Neuronal stem cell (in vitro differentiated cells): ENCODE measurements around the gene XRCC5.
A peak's percentile ranks its signal among the peaks of the same experiment; 100 is the strongest.
"Not testable (repeated sequence)": the region's sequence is repeated elsewhere in the genome, so short reads cannot be mapped to it uniquely, and the experiment has no call there.

ENCODE experiments used
- DNase-seq: peaks from one replicate; pipeline ENCODE4 v3.0.0-alpha.2; 2013; ENCODE audit warnings: low spot score
- H2AFZ ChIP-seq: one replicate; pipeline ENCODE4 v1.6.1; 2013; ENCODE audit warnings: mild to moderate bottlenecking, low read length, inconsistent platforms
- H2AK5ac ChIP-seq: 2 replicates; pipeline ENCODE4 v1.6.1; 2013; ENCODE audit warnings: low read depth, mild to moderate bottlenecking, inconsistent platforms, low read length, moderate library complexity, mixed read lengths
- H2BK120ac ChIP-seq: 2 replicates; pipeline ENCODE4 v1.6.1; 2013; ENCODE audit warnings: low read depth, mild to moderate bottlenecking, inconsistent platforms, low read length, moderate library complexity, mixed read lengths
- H2BK12ac ChIP-seq: one replicate; pipeline ENCODE4 v1.6.1; 2013; ENCODE audit warnings: low read length, inconsistent platforms
- H2BK15ac ChIP-seq: 2 replicates; pipeline ENCODE4 v1.6.1; 2013; ENCODE audit warnings: mild to moderate bottlenecking, low read length, inconsistent platforms, mixed read lengths
- H2BK5ac ChIP-seq: one replicate; pipeline ENCODE4 v1.6.1; 2013; ENCODE audit warnings: inconsistent platforms, mild to moderate bottlenecking, low read length, moderate library complexity
- H3K14ac ChIP-seq: one replicate; pipeline ENCODE4 v1.6.1; 2013; ENCODE audit warnings: low read length, inconsistent platforms
- H3K18ac ChIP-seq: 2 replicates; pipeline ENCODE4 v1.6.1; 2013; ENCODE audit warnings: low read length, inconsistent platforms
- H3K23ac ChIP-seq: 2 replicates; pipeline ENCODE4 v1.6.1; 2013; ENCODE audit warnings: low read depth, mild to moderate bottlenecking, mixed read lengths, low read length, inconsistent platforms; ENCODE audit not compliant: poor library complexity
- H3K27ac ChIP-seq: replicated peaks from 3 replicates; pipeline ENCODE4 v1.5.1; 2013; ENCODE audit warnings: low read length, inconsistent platforms
- H3K27me3 ChIP-seq, 3 experiments: 2 replicates each; pipeline ENCODE4 v1.6.1; 2013; ENCODE audit warnings: low read length in 3 of 3, mild to moderate bottlenecking in 2 of 3, inconsistent platforms in 1 of 3, low read depth in 1 of 3, mixed read lengths in 1 of 3, moderate library complexity in 1 of 3; ENCODE audit not compliant: control insufficient read depth in 3 of 3, insufficient read depth in 3 of 3
- H3K36me3 ChIP-seq, 2 donors: replicated peaks in 1 of 2; 2 replicates each; pipeline ENCODE4 v1.6.1; 2013; ENCODE audit warnings: low read length in 2 of 2; ENCODE audit not compliant: control insufficient read depth in 2 of 2, insufficient read depth in 2 of 2
- H3K4ac ChIP-seq: 2 replicates; pipeline ENCODE4 v1.6.1; 2013; ENCODE audit warnings: inconsistent platforms, mild to moderate bottlenecking, low read length, moderate library complexity
- H3K4me1 ChIP-seq, 2 donors: 1 replicate in 1 of 2; 2 replicates in 1 of 2; pipeline ENCODE4 v1.6.1; 2013; ENCODE audit warnings: low read length in 2 of 2, low read depth in 1 of 2; ENCODE audit not compliant: control insufficient read depth in 2 of 2, insufficient read depth in 1 of 2
- H3K4me2 ChIP-seq: one replicate; pipeline ENCODE4 v1.6.1; 2013; ENCODE audit warnings: mild to moderate bottlenecking, low read length, inconsistent platforms; ENCODE audit not compliant: insufficient read depth, poor library complexity, severe bottlenecking
- H3K4me3 ChIP-seq, 2 donors: 2 replicates each; pipeline ENCODE4 v1.5.1; 2013; ENCODE audit warnings: low read length in 2 of 2, mild to moderate bottlenecking in 2 of 2, inconsistent platforms in 1 of 2, moderate library complexity in 1 of 2
- H3K79me1 ChIP-seq: one replicate; pipeline ENCODE4 v1.6.1; 2013; ENCODE audit warnings: low read depth, mild to moderate bottlenecking, inconsistent platforms, low read length, moderate library complexity
- H3K9ac ChIP-seq: one replicate; pipeline ENCODE4 v1.6.1; 2013; ENCODE audit warnings: mild to moderate bottlenecking, low read depth, low read length, inconsistent platforms; ENCODE audit not compliant: poor library complexity
- H3K9me3 ChIP-seq, 2 donors: replicated peaks in 1 of 2; 2 replicates each; pipeline versions ENCODE3 to v1.6.1; 2013; ENCODE audit warnings: low read length in 2 of 2, mild to moderate bottlenecking in 2 of 2, inconsistent platforms in 1 of 2, low read depth in 1 of 2, mixed read lengths in 1 of 2, moderate library complexity in 1 of 2; ENCODE audit not compliant: control insufficient read depth in 2 of 2, insufficient read depth in 1 of 2
- H4K8ac ChIP-seq: one replicate; pipeline ENCODE4 v1.6.1; 2013; ENCODE audit warnings: low read depth, mild to moderate bottlenecking, inconsistent platforms, low read length, moderate library complexity
- H4K91ac ChIP-seq: one replicate; pipeline ENCODE4 v1.6.1; 2013; ENCODE audit warnings: low read length, low read depth, mild to moderate bottlenecking, inconsistent platforms; ENCODE audit not compliant: poor library complexity
- WGBS, 2 donors: extraction: QIAGEN DNeasy Blood & Tissue Kit; methylation state at CpG; one replicate each; pipeline ENCODE4 v1.1.7; 2013; ENCODE audit warnings: missing lambda C conversion rate in 2 of 2, mixed read lengths in 1 of 2; ENCODE audit not compliant: insufficient read length in 2 of 2, insufficient replicate concordance in 1 of 2; ENCODE audit errors: extremely low coverage in 2 of 2; 5-methylcytosine and 5-hydroxymethylcytosine counted together

The XRCC5 gene

GRCh38 chr2:216078776-216079175 lies 30.4 kb upstream of the XRCC5 start:
- H3K4me2 ChIP-seq = no peak overlapping the region
- no CpG with 5 or more reads among the region's 1 CpG for WGBS, 2 donors
- H3K4me3 ChIP-seq = no peak overlapping the region
- H3K9me3 ChIP-seq = no peaks in the 10 kb centered on the region
- no peak overlapping the region for H2BK120ac ChIP-seq
- no peak overlapping the region for H3K4ac ChIP-seq
- DNase-seq = no peak
- H3K18ac ChIP-seq = no peak overlapping the region
- no peak overlapping the region for H4K91ac ChIP-seq
- H3K9ac ChIP-seq = no peak overlapping the region
- H3K23ac ChIP-seq = no peak overlapping the region
- no peak overlapping the region for H2BK15ac ChIP-seq
- H2BK12ac ChIP-seq = no peak overlapping the region
- no peak overlapping the region for H3K27ac ChIP-seq
- no peak overlapping the region for H2AK5ac ChIP-seq
- H3K14ac ChIP-seq = no peak overlapping the region
- peaks cover 0 to 10% of the 10 kb centered on the region in 2 donors for H3K36me3 ChIP-seq
- H4K8ac ChIP-seq = no peak overlapping the region
- peaks cover 1% of the 10 kb centered on the region for H3K79me1 ChIP-seq
- no peak overlapping the region for H2BK5ac ChIP-seq
- H2AFZ ChIP-seq = no peak overlapping the region
- peaks cover 0 to 6% of the 10 kb centered on the region in 2 donors for H3K4me1 ChIP-seq
- no peaks in the 10 kb centered on the region for H3K27me3 ChIP-seq

- H2BK120ac ChIP-seq, H4K91ac ChIP-seq, H3K27ac ChIP-seq, H3K9me3 ChIP-seq, DNase-seq, H2AK5ac ChIP-seq, H3K4ac ChIP-seq, H3K79me1 ChIP-seq, H3K27me3 ChIP-seq, H2AFZ ChIP-seq, H4K8ac ChIP-seq, H2BK12ac ChIP-seq, H3K36me3 ChIP-seq, H2BK5ac ChIP-seq, H3K18ac ChIP-seq, H3K9ac ChIP-seq, H3K4me2 ChIP-seq, H3K4me3 ChIP-seq, H2BK15ac ChIP-seq, H3K23ac ChIP-seq, H3K14ac ChIP-seq: not testable (repeated sequence)
- WGBS, 2 donors = no CpG with 5 or more reads among the region's 10 CpGs
- peaks cover 3 to 16% of the 10 kb centered on the region in 2 donors for H3K4me1 ChIP-seq
Measured at GRCh38 chr2:216080048-216080447, 29.1 kb upstream of the XRCC5 start.

- Histone ChIP-seq H3K18ac (no peak overlapping the region), H3K14ac (no peak overlapping the region), H3K9ac (peak overlapping the region; percentile 99), H2AK5ac (peak overlapping the region; percentile 90), H4K8ac (no peak overlapping the region), H3K9me3 (no peaks in the 10 kb centered on the region), H2BK15ac (no peak overlapping the region), H3K27me3 (no peaks in the 10 kb centered on the region), H2BK12ac (no peak overlapping the region), H3K23ac (no peak overlapping the region), H3K4me2 (peak overlapping the region; percentile 94), H3K4ac (no peak overlapping the region), H2AFZ (peak overlapping the region; percentile 92), H3K79me1 (peaks cover 1% of the 10 kb centered on the region), H2BK5ac (peak overlapping the region; percentile 99), H3K27ac (peak overlapping the region; percentile 48), H3K4me1 (peaks cover 6 to 16% of the 10 kb centered on the region in 2 donors), H3K36me3 (no peaks in the 10 kb centered on the region), H3K4me3 (peak overlapping the region; percentile 77 to 79), H2BK120ac (no peak overlapping the region), H4K91ac (no peak overlapping the region)
- DNase-seq = no peak
- no CpG with 5 or more reads among the region's 1 CpG for WGBS, 2 donors
Measured at GRCh38 chr2:216081012-216081411, 28.1 kb upstream of the XRCC5 start.

- peaks cover 6 to 16% of the 10 kb centered on the region in 2 donors for H3K4me1 ChIP-seq
- peaks cover 1% of the 10 kb centered on the region for H3K79me1 ChIP-seq
- no peak within 1 kb of the TSS for H4K91ac ChIP-seq
- peak within 1 kb of the TSS; percentile 95 for H3K27ac ChIP-seq
- peak within 1 kb of the TSS; percentile 99 for H3K23ac ChIP-seq
- H2AK5ac ChIP-seq = peak within 1 kb of the TSS; percentile 94
- H3K4ac ChIP-seq = no peak within 1 kb of the TSS
- peak within 1 kb of the TSS; percentile 99 for H2BK15ac ChIP-seq
- H2BK12ac ChIP-seq = peak within 1 kb of the TSS; percentile 100
- H2BK5ac ChIP-seq = peak within 1 kb of the TSS; percentile 99
- H3K4me3 ChIP-seq = peak within 1 kb of the TSS; percentile 77 to 93
- peak within 1 kb of the TSS; percentile 82 for H4K8ac ChIP-seq
- H3K9me3 ChIP-seq = no peaks in the 10 kb centered on the region
- H3K4me2 ChIP-seq = peak within 1 kb of the TSS; percentile 94
- H3K18ac ChIP-seq = peak within 1 kb of the TSS; percentile 100
- no peaks in the 10 kb centered on the region for H3K27me3 ChIP-seq
- peaks cover 0 to 4% of the 10 kb centered on the region in 2 donors for H3K36me3 ChIP-seq
- peak; percentile 69 for DNase-seq
- peak within 1 kb of the TSS; percentile 99 for H3K14ac ChIP-seq
- H2BK120ac ChIP-seq = peak within 1 kb of the TSS; percentile 91
- peak within 1 kb of the TSS; percentile 99 for H3K9ac ChIP-seq
- H2AFZ ChIP-seq = peak within 1 kb of the TSS; percentile 92
- WGBS, 2 donors = no CpG with 5 or more reads among the region's 44 CpGs
Measured at GRCh38 chr2:216081487-216082116, 27.5 kb upstream of the XRCC5 start, which contains the start of the genes PECR and TMEM169. PECR (minus strand) TSS chr2:216081809; CDS start chr2:216081741, 68 bp downstream. TMEM169 (plus strand) TSS chr2:216081919; CDS start chr2:216095964, 14,045 bp downstream.
